VCaP (cell line): ENCODE measurements around the gene MAFF.

ENCODE experiments used
- H3K27ac ChIP-seq: fragments of 450-650 bp; 2 replicates; pipeline ENCODE4 v1.5.1; 2017
- CTCF ChIP-seq: fragments of 450-650 bp; conservative IDR thresholded peaks from 2 replicates; pipeline ENCODE4 v1.5.1; 2017; ENCODE audit warnings: mild to moderate bottlenecking, moderate library complexity

MAFF gene

GRCh38 chr22:38226853-38227649 lies 25.3 kb downstream of the MAFF start:
- TF ChIP-seq CTCF, result no peak

GRCh38 chr22:38228326-38228872 lies 26.6 kb downstream of the MAFF start:
- TF ChIP-seq CTCF, result no peak
- H3K27ac ChIP-seq, result 0 out of 2 replicates have a peak overlapping the region, but pooled peaks have one; percentile 3

More at GRCh38 chr22:38226853-38227649, 25.3 kb downstream of the MAFF start:
- no peak overlapping the region for H3K27ac ChIP-seq

- 0 out of 2 replicates have a peak overlapping the region, but pooled peaks have one; percentile 3 for H3K27ac ChIP-seq
- TF ChIP-seq CTCF, result no peak
These were observed 27.3 kb downstream of the MAFF start for GRCh38 chr22:38228873-38229740.

- peak; percentile 36; the same call in 1 of the 2 replicates for TF ChIP-seq CTCF
- H3K27ac ChIP-seq, result peak overlapping the region; percentile 3; the same call in 1 of the 2 replicates
These were observed 28.5 kb downstream of the MAFF start for GRCh38 chr22:38230108-38230825.

GRCh38 chr22:38230916-38231315 lies 29.1 kb downstream of the MAFF start:
- peak overlapping the region; percentile 3; the same call in 1 of the 2 replicates for H3K27ac ChIP-seq
- TF ChIP-seq CTCF, result no peak

GRCh38 chr22:38232196-38232595 lies 30.4 kb downstream of the MAFF start:
- no peak for TF ChIP-seq CTCF
- no peak overlapping the region for H3K27ac ChIP-seq
